Measurements from ENCODE around the gene FOLR1.

The FOLR1 gene

GRCh38 chr11:72224564-72225410 is 32.8 kb downstream of the FOLR1 start, which contains the start of gene INPPL1:
TSS of gene INPPL1 (plus strand) at chr11:72224767. CDS start at chr11:72224985, 218 bp downstream.
- DNase-seq: no peak

GRCh38 chr11:72225411-72225951 is 33.5 kb downstream of the FOLR1 start:
- no peak for DNase-seq

- DNase-seq: no peak
Observed at GRCh38 chr11:72226701-72227100, 34.8 kb downstream of the FOLR1 start.

- DNase-seq: peak; percentile 91
Observed at GRCh38 chr11:72227316-72228228, 35.6 kb downstream of the FOLR1 start.

GRCh38 chr11:72228229-72228843 is 36.4 kb downstream of the FOLR1 start:
- no peak for DNase-seq

GRCh38 chr11:72228844-72229231 is 36.9 kb downstream of the FOLR1 start:
- DNase-seq: no peak

- no peak for DNase-seq
Observed at GRCh38 chr11:72229336-72229924, 37.5 kb downstream of the FOLR1 start.

- no peak for DNase-seq
Observed at GRCh38 chr11:72229925-72230763, 38.2 kb downstream of the FOLR1 start.

- DNase-seq: no peak
Observed at GRCh38 chr11:72230764-72231365, 38.9 kb downstream of the FOLR1 start.

- no peak for DNase-seq
Observed at GRCh38 chr11:72231396-72232259, 39.7 kb downstream of the FOLR1 start.

- no peak for DNase-seq
Observed at GRCh38 chr11:72232260-72233055, 40.5 kb downstream of the FOLR1 start.

- DNase-seq: no peak
Observed at GRCh38 chr11:72233056-72233772, 41.3 kb downstream of the FOLR1 start.

GRCh38 chr11:72233773-72234513 is 42.0 kb downstream of the FOLR1 start:
- DNase-seq: no peak

GRCh38 chr11:72234514-72234830 is 42.5 kb downstream of the FOLR1 start:
- no peak for DNase-seq

GRCh38 chr11:72234920-72235319 is 43.0 kb downstream of the FOLR1 start:
- no peak for DNase-seq

GRCh38 chr11:72235351-72236057 is 43.6 kb downstream of the FOLR1 start:
- DNase-seq: no peak

- DNase-seq: no peak
Observed at GRCh38 chr11:72236083-72236697, 44.2 kb downstream of the FOLR1 start.
